ENCODE results near the gene PPP1R37.

PPP1R37 gene

GRCh38 chr19:45142726-45143110 is 49.7 kb downstream of the PPP1R37 start:
- H3K4me3 ChIP-seq (ENCODE audit: low read depth, low read length): no peak overlapping the region
- TF ChIP-seq CTCF (IDR thresholded peaks at IDR 0.05; ENCODE audit: borderline replicate concordance, insufficient read depth, low read depth, low read length): no peak

GRCh38 chr19:45144431-45145269 is 51.7 kb downstream of the PPP1R37 start:
- H3K4me3 ChIP-seq (ENCODE audit: low read depth, low read length): no peak overlapping the region
- TF ChIP-seq CTCF (IDR thresholded peaks at IDR 0.05; ENCODE audit: borderline replicate concordance, insufficient read depth, low read depth, low read length): no peak

GRCh38 chr19:45145270-45146189 is 52.6 kb downstream of the PPP1R37 start:
- no peak overlapping the region for H3K4me3 ChIP-seq (ENCODE audit: low read depth, low read length)
- TF ChIP-seq CTCF (IDR thresholded peaks at IDR 0.05; ENCODE audit: borderline replicate concordance, insufficient read depth, low read depth, low read length): no peak

DNA sequence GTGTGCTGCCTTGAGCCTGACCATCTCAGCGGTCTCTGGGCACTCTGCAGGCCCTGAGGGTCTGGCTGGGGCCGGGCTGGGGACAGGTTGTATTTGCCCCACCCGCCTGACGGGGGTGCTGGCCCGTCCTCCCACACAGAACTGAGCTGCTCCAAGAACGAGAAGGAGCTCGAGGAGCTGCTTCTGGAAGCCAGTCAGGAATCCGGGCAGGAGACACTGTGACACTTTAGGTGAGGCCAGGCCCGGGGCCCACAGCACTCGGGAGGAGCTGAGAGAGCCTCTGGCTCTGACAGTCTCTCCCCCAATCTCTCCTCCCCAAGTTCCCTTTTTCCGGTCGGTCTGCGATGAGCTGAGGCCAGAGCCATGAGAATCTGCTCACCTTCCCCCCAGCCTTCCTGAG is 53.3 kb downstream of the PPP1R37 start:
- no peak overlapping the region for H3K4me3 ChIP-seq (ENCODE audit: low read depth, low read length)
- TF ChIP-seq CTCF (IDR thresholded peaks at IDR 0.05; ENCODE audit: borderline replicate concordance, insufficient read depth, low read depth, low read length): no peak

DNA sequence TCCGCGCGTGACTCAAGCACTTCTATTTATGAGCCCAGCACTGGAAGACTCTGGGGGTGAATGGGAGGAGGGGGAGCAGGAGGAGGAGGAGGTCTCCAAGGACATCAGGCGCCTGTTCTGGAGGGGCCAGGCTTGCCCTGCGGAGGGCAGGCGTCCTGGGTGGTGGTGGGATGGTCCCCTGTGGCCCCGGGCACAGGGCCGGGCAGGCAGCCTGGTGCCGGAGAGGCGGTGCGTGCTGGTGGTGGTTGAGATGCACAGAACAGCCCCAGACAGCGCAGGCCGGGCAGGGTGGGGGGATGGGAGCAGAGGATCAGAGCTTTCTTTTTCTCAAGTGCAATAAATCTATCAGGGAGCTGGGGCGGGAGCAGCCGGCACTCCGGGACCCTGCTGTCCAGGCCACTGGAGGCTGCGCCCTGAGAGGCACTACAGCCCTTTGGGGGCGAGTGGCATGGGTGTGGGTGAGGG is 53.8 kb downstream of the PPP1R37 start:
- TF ChIP-seq CTCF (IDR thresholded peaks at IDR 0.05; ENCODE audit: borderline replicate concordance, insufficient read depth, low read depth, low read length): no peak

GRCh38 chr19:45147835-45148676 is 55.1 kb downstream of the PPP1R37 start:
- no peak for TF ChIP-seq CTCF (IDR thresholded peaks at IDR 0.05; ENCODE audit: borderline replicate concordance, insufficient read depth, low read depth, low read length)
- H3K4me3 ChIP-seq (ENCODE audit: low read depth, low read length): no peak overlapping the region

More for the DNA sequence above, 53.8 kb downstream of the PPP1R37 start:
- no peak overlapping the region for H3K4me3 ChIP-seq (ENCODE audit: low read depth, low read length)
